ENCODE measurements around the gene PRKCE. TPM values are rescaled to one million over a fixed set of nuclear protein-coding genes. Genes with fewer than 3 reads are reported as not detected.
A peak's percentile ranks its signal among the peaks of the same experiment; 100 is the strongest.

PRKCE gene
- total and polyA plus RNA-seq, 7 experiments from 2014 or later: 1.4 to 37.9 (median 19.5) TPM

DNA sequence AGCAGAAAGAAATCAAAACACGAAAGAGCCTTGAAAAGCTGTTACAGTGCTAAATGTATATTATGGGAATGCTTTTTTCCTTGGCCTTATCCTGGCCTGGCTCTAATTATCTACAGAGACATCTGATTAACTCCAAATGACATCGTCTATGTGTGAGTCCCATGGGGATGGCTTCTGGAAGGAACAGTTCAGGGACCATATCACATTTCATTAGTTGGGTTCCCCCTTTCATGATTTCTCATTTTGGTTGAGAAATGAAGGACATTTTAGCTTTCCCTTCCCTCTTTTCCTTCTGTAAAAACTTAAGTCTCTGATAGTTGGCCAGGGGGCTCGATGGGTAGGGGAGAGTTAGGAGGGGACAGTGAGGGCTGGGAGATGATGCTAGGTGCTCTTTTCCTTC, 116.7 kb downstream of the PRKCE start:
- CTCF ChIA-PET: interaction anchor here (0.5 to 1.3 kb wide), 2 partner anchors 11 to 36 kb away, joined by 3 read pairs; no protein-coding TSS in a partner anchor
- H3K36me3 Mint-ChIP-seq: no peaks in the 10 kb centered on the region
- no peaks in the 10 kb centered on the region for H3K27me3 ChIP-seq (ENCODE audit: control insufficient read depth in 2 of 2, insufficient read depth in 2 of 2, low read length in 2 of 2)
- H3K9me3 ChIP-seq (ENCODE audit: control insufficient read depth in 2 of 3, low read length in 3 of 3): no peaks in the 10 kb centered on the region
- H3K27me3 Mint-ChIP-seq: no peaks in the 10 kb centered on the region
- no peaks in the 10 kb centered on the region for H3K4me1 ChIP-seq (ENCODE audit: control insufficient read depth in 2 of 2, insufficient read depth in 2 of 2, low read length in 2 of 2)
- H3K36me3 ChIP-seq (ENCODE audit: control insufficient read depth in 2 of 3, insufficient read depth in 3 of 3, low read length in 3 of 3): no peaks in the 10 kb centered on the region
- POLR2A ChIA-PET: no interaction called here
- no peak overlapping the region for H3K27ac Mint-ChIP-seq
- no peak overlapping the region for H3K4me3 ChIP-seq (ENCODE audit: low read length)
- DNase-seq (no peak), ATAC-seq (no peak)
- H3K4me3 Mint-ChIP-seq: no peak overlapping the region
- H3K9me3 Mint-ChIP-seq: no peaks in the 10 kb centered on the region
- intact Hi-C loops (cut with micrococcal nuclease): no loop called here
- H3K27ac ChIP-seq (ENCODE audit: low read depth, low read length): no peak overlapping the region
- H3K4me1 Mint-ChIP-seq: peaks cover 0 to 12% (median 2%) of the 10 kb centered on the region in 7 donors

DNA sequence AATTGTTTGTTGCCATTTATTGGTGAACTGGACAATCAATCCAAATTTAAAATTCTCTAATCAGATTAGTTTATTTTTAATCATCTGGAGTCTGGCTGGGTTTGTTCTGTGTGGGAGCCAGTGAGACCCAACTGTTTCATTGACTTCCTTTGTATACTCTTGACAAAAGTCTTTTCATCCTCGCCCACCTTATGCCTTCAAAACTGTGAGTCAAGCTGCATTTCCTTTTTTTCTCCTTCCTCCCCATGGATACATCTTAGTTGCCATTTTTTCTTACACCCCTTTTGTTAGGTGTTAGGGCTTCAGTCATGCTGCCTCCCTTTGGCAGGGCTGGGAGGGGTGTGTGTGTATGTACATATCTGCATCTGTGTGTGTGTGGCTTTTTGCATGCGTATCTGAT, 117.6 kb downstream of the PRKCE start:
- ATAC-seq: no peak
- H3K27ac Mint-ChIP-seq: no peak overlapping the region
- ChIA-PET CTCF (interaction anchor here (1.3 kb wide), 1 partner anchor 10 kb away, joined by 3 read pairs; no protein-coding TSS in a partner anchor), POLR2A (no interaction called here)
- H3K4me1 Mint-ChIP-seq: peaks cover 0 to 12% (median 2%) of the 10 kb centered on the region in 7 donors
- Histone ChIP-seq H3K9me3 (ENCODE audit: control insufficient read depth in 2 of 3, low read length in 3 of 3) (no peaks in the 10 kb centered on the region), H3K4me3 (ENCODE audit: low read length) (no peak overlapping the region), H3K36me3 (ENCODE audit: control insufficient read depth in 2 of 3, insufficient read depth in 3 of 3, low read length in 3 of 3) (no peaks in the 10 kb centered on the region), H3K27me3 (ENCODE audit: control insufficient read depth in 2 of 2, insufficient read depth in 2 of 2, low read length in 2 of 2) (no peaks in the 10 kb centered on the region), H3K4me1 (ENCODE audit: control insufficient read depth in 2 of 2, insufficient read depth in 2 of 2, low read length in 2 of 2) (no peaks in the 10 kb centered on the region), H3K27ac (ENCODE audit: low read depth, low read length) (no peak overlapping the region)
- no peaks in the 10 kb centered on the region for H3K9me3 Mint-ChIP-seq
- intact Hi-C loops (cut with micrococcal nuclease): no loop called here
- no peak overlapping the region for H3K4me3 Mint-ChIP-seq
- no peak for DNase-seq
- no peaks in the 10 kb centered on the region for H3K27me3 Mint-ChIP-seq
- no peaks in the 10 kb centered on the region for H3K36me3 Mint-ChIP-seq

GRCh38 chr2:45769854-45770576, 118.5 kb downstream of the PRKCE start:
- no peak for DNase-seq
- no peak overlapping the region for H3K4me3 Mint-ChIP-seq
- H3K27ac Mint-ChIP-seq: no peak overlapping the region
- ChIA-PET POLR2A (interaction anchor here (0.7 kb wide), 1 partner anchor 89 kb away, joined by 3 read pairs; no protein-coding TSS in a partner anchor), CTCF (interaction anchor here (0.6 to 1.0 kb wide), 2 partner anchors 9 to 1726 kb away, joined by 3 read pairs; no protein-coding TSS in a partner anchor)
- Histone ChIP-seq H3K27ac (ENCODE audit: low read depth, low read length) (no peak overlapping the region), H3K27me3 (ENCODE audit: control insufficient read depth in 2 of 2, insufficient read depth in 2 of 2, low read length in 2 of 2) (no peaks in the 10 kb centered on the region), H3K36me3 (ENCODE audit: control insufficient read depth in 2 of 3, insufficient read depth in 3 of 3, low read length in 3 of 3) (no peaks in the 10 kb centered on the region), H3K9me3 (ENCODE audit: control insufficient read depth in 2 of 3, low read length in 3 of 3) (no peaks in the 10 kb centered on the region), H3K4me3 (ENCODE audit: low read length) (no peak overlapping the region), H3K4me1 (ENCODE audit: control insufficient read depth in 2 of 2, insufficient read depth in 2 of 2, low read length in 2 of 2) (no peaks in the 10 kb centered on the region)
- ATAC-seq: no peak
- H3K36me3 Mint-ChIP-seq: no peaks in the 10 kb centered on the region
- no peaks in the 10 kb centered on the region for H3K9me3 Mint-ChIP-seq
- peaks cover 0 to 12% (median 2%) of the 10 kb centered on the region in 7 donors for H3K4me1 Mint-ChIP-seq
- intact Hi-C loops (cut with micrococcal nuclease): no loop called here
- H3K27me3 Mint-ChIP-seq: no peaks in the 10 kb centered on the region

DNA sequence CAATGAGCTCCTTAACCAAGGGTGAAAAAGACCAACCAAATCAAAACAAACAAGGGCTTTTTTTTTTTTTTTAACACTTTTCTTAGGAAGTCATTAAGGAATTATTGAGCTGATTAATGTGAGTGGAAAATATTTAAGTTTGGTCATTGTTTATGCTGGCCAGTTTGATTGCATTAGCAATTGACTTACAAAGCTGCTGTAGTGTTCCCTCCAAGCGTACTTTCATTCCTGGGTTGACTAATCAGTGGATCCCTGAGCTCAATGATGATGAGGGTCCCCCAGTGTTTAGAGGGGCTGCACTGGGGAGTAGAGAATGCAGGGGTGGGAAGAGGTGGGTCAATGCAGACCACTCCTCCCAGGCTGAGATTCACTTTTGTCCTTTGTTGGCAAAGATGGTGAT, 119.3 kb downstream of the PRKCE start:
- H3K4me1 ChIP-seq (ENCODE audit: control insufficient read depth in 2 of 2, insufficient read depth in 2 of 2, low read length in 2 of 2): no peaks in the 10 kb centered on the region
- no peaks in the 10 kb centered on the region for H3K36me3 ChIP-seq (ENCODE audit: control insufficient read depth in 2 of 3, insufficient read depth in 3 of 3, low read length in 3 of 3)
- H3K4me1 Mint-ChIP-seq: peaks cover 0 to 12% (median 2%) of the 10 kb centered on the region in 7 donors
- H3K4me3 Mint-ChIP-seq: no peak overlapping the region
- no peaks in the 10 kb centered on the region for H3K36me3 Mint-ChIP-seq
- intact Hi-C loops (cut with micrococcal nuclease): no loop called here
- H3K4me3 ChIP-seq (ENCODE audit: low read length): no peak overlapping the region
- no peaks in the 10 kb centered on the region for H3K9me3 Mint-ChIP-seq
- H3K27ac ChIP-seq (ENCODE audit: low read depth, low read length): no peak overlapping the region
- no peak for DNase-seq
- ChIA-PET POLR2A (interaction anchor here (0.7 kb wide), 1 partner anchor 88 kb away, joined by 3 read pairs; no protein-coding TSS in a partner anchor), CTCF (interaction anchor here (0.6 to 1.0 kb wide), 2 partner anchors 8 to 1727 kb away, joined by 3 read pairs; no protein-coding TSS in a partner anchor)
- H3K27me3 ChIP-seq (ENCODE audit: control insufficient read depth in 2 of 2, insufficient read depth in 2 of 2, low read length in 2 of 2): no peaks in the 10 kb centered on the region
- H3K27ac Mint-ChIP-seq: peak overlapping the region in 2 of 9 donors; percentile 5 to 73
- ATAC-seq: no peak
- no peaks in the 10 kb centered on the region for H3K9me3 ChIP-seq (ENCODE audit: control insufficient read depth in 2 of 3, low read length in 3 of 3)
- no peaks in the 10 kb centered on the region for H3K27me3 Mint-ChIP-seq

DNA sequence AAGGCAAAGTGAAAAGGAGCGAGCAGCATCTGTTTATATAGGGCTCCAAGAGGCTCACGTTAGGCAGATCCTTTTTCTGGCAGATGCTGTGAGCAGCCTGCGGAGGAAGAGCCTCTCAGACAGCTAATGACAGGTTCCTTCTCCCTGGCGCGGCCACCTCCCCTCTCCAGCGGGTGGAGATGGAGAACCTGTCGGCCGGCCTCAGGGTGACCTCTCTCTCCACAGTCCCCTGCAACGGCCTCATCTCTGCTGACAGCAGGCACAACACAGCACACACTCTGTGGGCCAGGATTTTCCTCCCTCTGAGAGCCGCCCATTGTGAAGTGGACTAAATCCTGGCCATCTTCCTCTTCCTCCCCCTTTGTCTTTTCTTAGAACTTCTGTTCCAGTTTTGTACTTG, 119.8 kb downstream of the PRKCE start:
- H3K4me1 ChIP-seq (ENCODE audit: control insufficient read depth in 2 of 2, insufficient read depth in 2 of 2, low read length in 2 of 2): no peaks in the 10 kb centered on the region
- ATAC-seq: peak; percentile 77
- Mint-ChIP-seq H3K9me3 (no peaks in the 10 kb centered on the region), H3K4me3 (no peak overlapping the region), H3K4me1 (peaks cover 0 to 9% (median under 1%) of the 10 kb centered on the region in 7 donors), H3K36me3 (no peaks in the 10 kb centered on the region), H3K27me3 (no peaks in the 10 kb centered on the region), H3K27ac (peak overlapping the region in 1 of 9 donors; percentile 73)
- ChIA-PET CTCF (no interaction called here), POLR2A (interaction anchor here (0.7 kb wide), 1 partner anchor 87 kb away, joined by 3 read pairs; no protein-coding TSS in a partner anchor)
- no peaks in the 10 kb centered on the region for H3K36me3 ChIP-seq (ENCODE audit: control insufficient read depth in 2 of 3, insufficient read depth in 3 of 3, low read length in 3 of 3)
- H3K27ac ChIP-seq (ENCODE audit: low read depth, low read length): no peak overlapping the region
- H3K9me3 ChIP-seq (ENCODE audit: control insufficient read depth in 2 of 3, low read length in 3 of 3): no peaks in the 10 kb centered on the region
- no peak for DNase-seq
- H3K27me3 ChIP-seq (ENCODE audit: control insufficient read depth in 2 of 2, insufficient read depth in 2 of 2, low read length in 2 of 2): no peaks in the 10 kb centered on the region
- H3K4me3 ChIP-seq (ENCODE audit: low read length): no peak overlapping the region
- intact Hi-C loops (cut with micrococcal nuclease): no loop called here

GRCh38 chr2:45772038-45772437, 120.6 kb downstream of the PRKCE start:
- no peaks in the 10 kb centered on the region for H3K4me1 ChIP-seq (ENCODE audit: control insufficient read depth in 2 of 2, insufficient read depth in 2 of 2, low read length in 2 of 2)
- Mint-ChIP-seq H3K4me3 (no peak overlapping the region), H3K27me3 (no peaks in the 10 kb centered on the region), H3K9me3 (no peaks in the 10 kb centered on the region), H3K36me3 (no peaks in the 10 kb centered on the region), H3K4me1 (peaks cover 0 to 7% (median 0%) of the 10 kb centered on the region in 7 donors), H3K27ac (no peak overlapping the region)
- H3K4me3 ChIP-seq (ENCODE audit: low read length): no peak overlapping the region
- ChIA-PET CTCF (no interaction called here), POLR2A (interaction anchor here (0.6 kb wide), 1 partner anchor 310 kb away, joined by 3 read pairs; no protein-coding TSS in a partner anchor)
- no peak overlapping the region for H3K27ac ChIP-seq (ENCODE audit: low read depth, low read length)
- H3K36me3 ChIP-seq (ENCODE audit: control insufficient read depth in 2 of 3, insufficient read depth in 3 of 3, low read length in 3 of 3): no peaks in the 10 kb centered on the region
- no peaks in the 10 kb centered on the region for H3K9me3 ChIP-seq (ENCODE audit: control insufficient read depth in 2 of 3, low read length in 3 of 3)
- ATAC-seq (no peak), DNase-seq (no peak)
- no peaks in the 10 kb centered on the region for H3K27me3 ChIP-seq (ENCODE audit: control insufficient read depth in 2 of 2, insufficient read depth in 2 of 2, low read length in 2 of 2)
- intact Hi-C loops (cut with micrococcal nuclease): no loop called here
